Smooth muscle cell (in vitro differentiated cells): ENCODE results near the gene CDSN. TPM values are rescaled to one million over a fixed set of nuclear protein-coding genes. Genes with fewer than 3 reads are reported as not detected.

Experiments
- DNase-seq: peaks from one replicate; lab custom pipeline; 2025; ENCODE audit not compliant: unreplicated experiment; lab: John Stamatoyannopoulos, UW
- H2AFZ ChIP-seq: fragments of 200-600 bp; sonication (generic); 2 replicates; pipeline ENCODE4 v1.6.0; 2016; ENCODE audit warnings: antibody characterized with exemption, low read depth, mild to moderate bottlenecking
- H3F3A ChIP-seq: fragments of 200-600 bp; sonication (generic); 2 replicates; pipeline ENCODE4 v1.6.0; 2017; ENCODE audit warnings: antibody characterized with exemption, low read depth
- H3K27ac ChIP-seq: fragments of 200-600 bp; sonication (generic); 2 replicates; pipeline ENCODE4 v1.5.1; 2016; ENCODE audit warnings: low read depth, mild to moderate bottlenecking
- H3K27me3 ChIP-seq: fragments of 200-600 bp; sonication (generic); 2 replicates; pipeline ENCODE4 v1.6.1; 2016; ENCODE audit warnings: low read depth, mild to moderate bottlenecking
- H3K36me3 ChIP-seq: fragments of 200-600 bp; sonication (generic); 2 replicates; pipeline ENCODE4 v1.5.1; 2016; ENCODE audit warnings: low read depth
- H3K4me1 ChIP-seq: fragments of 200-600 bp; sonication (generic); 2 replicates; pipeline ENCODE4 v1.5.1; 2016; ENCODE audit warnings: low read depth
- H3K4me2 ChIP-seq: fragments of 200-600 bp; sonication (generic); 2 replicates; pipeline ENCODE4 v1.6.0; 2016; ENCODE audit warnings: mild to moderate bottlenecking
- H3K4me3 ChIP-seq: fragments of 200-600 bp; sonication (generic); 2 replicates; pipeline ENCODE4 v1.5.1; 2016; ENCODE audit warnings: mild to moderate bottlenecking
- H3K79me2 ChIP-seq: fragments of 200-600 bp; sonication (generic); 2 replicates; pipeline ENCODE4 v1.6.0; 2016; ENCODE audit warnings: low read depth, mild to moderate bottlenecking
- H3K9ac ChIP-seq: fragments of 200-600 bp; sonication (generic); 2 replicates; pipeline ENCODE4 v1.6.0; 2016; ENCODE audit warnings: low read depth
- H3K9me3 ChIP-seq: fragments of 200-600 bp; sonication (generic); replicated peaks from 2 replicates; pipeline ENCODE4 v1.5.1; 2016; ENCODE audit warnings: low read depth
- H4K20me1 ChIP-seq: fragments of 200-600 bp; sonication (generic); 2 replicates; pipeline ENCODE4 v1.6.0; 2016; ENCODE audit warnings: low read depth
- WGBS: methylation state at CpG from one replicate; pipeline ENCODE4 v1.1.7; 2016; ENCODE audit warnings: low lambda C conversion rate; 5-methylcytosine and 5-hydroxymethylcytosine counted together
- polyA plus RNA-seq: library from polyadenylated mRNA; unstranded; fragments of >200 nt; fragmentation: Nextera tagmentation; extraction: Ambion mirVana; gene quantifications from 2 replicates; pipeline ENCODE4 v1.2.1, GENCODE V29; 2016
- total RNA-seq: library from RNA; depleted of rRNA; stranded (reverse); fragments of >200 nt; gene quantifications from 2 replicates; pipeline ENCODE4 v1.2.3, GENCODE V29; 2014
- TF ChIP-seq, protein P1 (sequence below): fragments of 200-600 bp; sonication (generic); IDR thresholded peaks from 2 replicates; pipeline ENCODE4 v1.5.1; 2017; ENCODE audit warnings: borderline replicate concordance, mild to moderate bottlenecking, antibody characterized with exemption; ENCODE audit not compliant: insufficient read depth, poor library complexity, severe bottlenecking

CDSN gene
- total and polyA plus RNA-seq, 2 experiments from 2014 or later: 1.2 to 11.6 TPM

DNA sequence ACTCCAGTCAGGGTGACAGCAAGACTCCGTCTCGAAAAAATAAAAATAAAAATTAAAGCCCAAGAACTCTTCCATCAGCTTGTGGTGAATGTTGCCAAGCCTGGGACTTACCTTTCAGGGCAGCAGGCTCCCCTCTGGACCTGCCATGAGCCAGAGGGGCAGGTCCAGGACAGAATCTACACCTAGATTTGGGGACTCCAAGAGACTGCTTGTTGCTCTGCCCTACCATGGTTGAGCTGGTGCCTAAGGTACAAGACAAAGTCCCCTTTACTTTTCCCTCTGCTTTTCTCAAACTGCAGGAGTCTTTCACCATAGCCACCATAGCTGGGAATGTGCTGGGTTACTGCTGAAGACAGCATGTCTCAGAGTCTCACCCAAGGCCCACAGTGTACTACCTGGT lies 17.1 kb downstream of the CDSN start:
- Histone ChIP-seq H3K4me3 (no peak overlapping the region), H3K27me3 (no peaks in the 10 kb centered on the region), H2AFZ (no peak overlapping the region), H3K9ac (no peak overlapping the region), H4K20me1 (no peaks in the 10 kb centered on the region), H3K9me3 (no peaks in the 10 kb centered on the region), H3K4me1 (no peaks in the 10 kb centered on the region), H3K79me2 (no peaks in the 10 kb centered on the region), H3F3A (no peaks in the 10 kb centered on the region), H3K4me2 (no peak overlapping the region), H3K36me3 (no peaks in the 10 kb centered on the region), H3K27ac (no peak overlapping the region)
- DNase-seq: no peak
- WGBS: 93% methylated on average over 2 of the region's 2 CpGs
- TF ChIP-seq, protein P1, sequence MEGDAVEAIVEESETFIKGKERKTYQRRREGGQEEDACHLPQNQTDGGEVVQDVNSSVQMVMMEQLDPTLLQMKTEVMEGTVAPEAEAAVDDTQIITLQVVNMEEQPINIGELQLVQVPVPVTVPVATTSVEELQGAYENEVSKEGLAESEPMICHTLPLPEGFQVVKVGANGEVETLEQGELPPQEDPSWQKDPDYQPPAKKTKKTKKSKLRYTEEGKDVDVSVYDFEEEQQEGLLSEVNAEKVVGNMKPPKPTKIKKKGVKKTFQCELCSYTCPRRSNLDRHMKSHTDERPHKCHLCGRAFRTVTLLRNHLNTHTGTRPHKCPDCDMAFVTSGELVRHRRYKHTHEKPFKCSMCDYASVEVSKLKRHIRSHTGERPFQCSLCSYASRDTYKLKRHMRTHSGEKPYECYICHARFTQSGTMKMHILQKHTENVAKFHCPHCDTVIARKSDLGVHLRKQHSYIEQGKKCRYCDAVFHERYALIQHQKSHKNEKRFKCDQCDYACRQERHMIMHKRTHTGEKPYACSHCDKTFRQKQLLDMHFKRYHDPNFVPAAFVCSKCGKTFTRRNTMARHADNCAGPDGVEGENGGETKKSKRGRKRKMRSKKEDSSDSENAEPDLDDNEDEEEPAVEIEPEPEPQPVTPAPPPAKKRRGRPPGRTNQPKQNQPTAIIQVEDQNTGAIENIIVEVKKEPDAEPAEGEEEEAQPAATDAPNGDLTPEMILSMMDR: no peak

DNA sequence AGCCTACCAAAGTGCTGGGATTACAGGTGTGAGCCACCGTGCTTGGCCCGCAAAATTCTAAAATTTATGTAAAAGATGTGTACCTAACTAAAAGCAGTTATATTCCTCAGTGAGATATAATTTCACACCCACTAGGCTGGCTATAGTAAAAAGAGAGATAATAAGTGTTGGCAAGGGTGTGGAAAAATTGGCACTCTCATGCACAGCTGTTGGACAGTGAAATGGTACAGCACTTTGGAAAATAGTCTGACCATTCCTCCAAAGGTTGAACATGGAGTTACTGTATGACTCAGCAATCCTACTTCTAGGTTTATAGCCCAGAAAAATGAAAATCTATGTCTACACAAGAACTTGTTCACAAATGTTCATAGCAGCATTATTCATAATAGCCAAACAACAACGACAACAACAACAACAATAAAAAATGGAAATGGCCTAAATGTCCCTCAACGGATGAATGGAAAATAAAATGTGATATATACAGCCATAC lies 21.8 kb downstream of the CDSN start:
- H3K9ac ChIP-seq: no peak overlapping the region
- no peak overlapping the region for H2AFZ ChIP-seq
- H3K9me3 ChIP-seq: no peaks in the 10 kb centered on the region
- no peaks in the 10 kb centered on the region for H3K36me3 ChIP-seq
- no peak overlapping the region for H3K27ac ChIP-seq
- no peaks in the 10 kb centered on the region for H3K27me3 ChIP-seq
- 97% methylated on average over 4 of the region's 4 CpGs for WGBS
- H4K20me1 ChIP-seq: no peaks in the 10 kb centered on the region
- TF ChIP-seq, protein P1: no peak
- H3K4me1 ChIP-seq: no peaks in the 10 kb centered on the region
- H3K79me2 ChIP-seq: no peaks in the 10 kb centered on the region
- no peak for DNase-seq
- H3K4me2 ChIP-seq: no peak overlapping the region
- H3K4me3 ChIP-seq: no peak overlapping the region
- H3F3A ChIP-seq: no peaks in the 10 kb centered on the region

DNA sequence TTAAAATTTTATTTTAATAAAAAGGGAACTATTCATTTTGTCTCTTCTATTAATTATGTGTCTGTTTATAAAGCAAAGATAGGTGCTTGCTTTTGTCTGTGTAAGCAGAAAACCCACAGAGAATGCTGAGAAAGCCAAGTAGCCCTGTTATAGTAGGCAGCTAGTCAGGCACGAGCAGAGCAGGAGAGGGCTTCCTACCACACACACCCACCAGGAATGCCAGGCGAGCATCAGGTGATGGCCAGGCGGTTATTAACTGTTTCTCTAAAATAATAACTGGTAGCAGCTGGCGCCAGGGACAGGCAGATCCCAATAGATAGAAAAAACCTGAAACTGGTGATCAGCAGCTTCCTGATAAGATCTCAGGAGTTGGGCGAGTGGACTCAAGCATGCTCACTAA lies 23.6 kb downstream of the CDSN start:
- WGBS: 80% methylated on average over 5 of the region's 5 CpGs
- H3K36me3 ChIP-seq: no peaks in the 10 kb centered on the region
- no peak overlapping the region for H3K27ac ChIP-seq
- H3K9me3 ChIP-seq: no peaks in the 10 kb centered on the region
- no peak for DNase-seq
- TF ChIP-seq, protein P1: no peak
- no peaks in the 10 kb centered on the region for H4K20me1 ChIP-seq
- no peaks in the 10 kb centered on the region for H3K79me2 ChIP-seq
- no peak overlapping the region for H3K4me3 ChIP-seq
- H3F3A ChIP-seq: no peaks in the 10 kb centered on the region
- H3K27me3 ChIP-seq: no peaks in the 10 kb centered on the region
- no peak overlapping the region for H3K9ac ChIP-seq
- H3K4me1 ChIP-seq: no peaks in the 10 kb centered on the region
- H3K4me2 ChIP-seq: no peak overlapping the region
- H2AFZ ChIP-seq: no peak overlapping the region

DNA sequence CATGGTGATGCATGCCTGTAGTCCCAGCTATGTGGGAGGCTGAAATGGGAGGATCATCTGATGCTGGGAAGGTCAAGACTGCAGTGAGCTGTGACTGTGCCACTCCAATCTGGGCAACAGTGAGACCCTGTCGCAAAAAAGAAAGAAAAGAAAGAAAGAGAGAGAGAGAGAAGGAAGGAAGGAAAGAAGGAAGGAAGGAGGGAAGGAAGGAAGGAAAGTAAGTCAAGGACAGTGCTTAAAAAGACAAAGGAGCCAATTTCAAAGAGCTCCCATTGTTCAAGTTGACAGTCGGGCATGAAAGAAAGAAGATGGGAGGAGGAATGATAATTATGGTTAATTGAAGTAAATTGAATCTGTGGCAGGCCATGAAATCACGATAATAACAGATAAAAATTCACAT lies 24.0 kb downstream of the CDSN start:
- Histone ChIP-seq H3K79me2 (no peaks in the 10 kb centered on the region), H4K20me1 (no peaks in the 10 kb centered on the region), H3K4me2 (no peak overlapping the region), H3K4me3 (no peak overlapping the region), H3K27ac (no peak overlapping the region), H3K4me1 (no peaks in the 10 kb centered on the region), H2AFZ (no peak overlapping the region), H3K36me3 (no peaks in the 10 kb centered on the region), H3K27me3 (no peaks in the 10 kb centered on the region), H3F3A (peaks cover 4% of the 10 kb centered on the region), H3K9me3 (no peaks in the 10 kb centered on the region), H3K9ac (no peak overlapping the region)
- DNase-seq: no peak
- WGBS: 89% methylated on average over 3 of the region's 3 CpGs
- TF ChIP-seq, protein P1: no peak
